Activated T-cell treated with anti-CD3 and anti-CD28 coated beads, Interleukin-2, amount 50 U/mL, for 72 hours (primary cell): Measurements from ENCODE around the gene C2orf92. TPM values are rescaled to one million over a fixed set of nuclear protein-coding genes. Genes with fewer than 3 reads are reported as not detected.
"Not testable (repeated sequence)": the region's sequence is repeated elsewhere in the genome, so short reads cannot be mapped to it uniquely, and the experiment has no call there.

Source experiments
- ATAC-seq, 2 donors: fragments of 150-1000 bp; cut with Tn5 transposase; replicated peaks in 1 of 2; 2 replicates each; pipeline ENCODE4 v1.10.0; 2021; ENCODE audit warnings: moderate library complexity in 2 of 2, mild to moderate bottlenecking in 1 of 2
- DNase-seq, 2 donors: peaks; one replicate each; pipeline ENCODE4 v3.0.0; 2021 to 2022; ENCODE audit warnings: mixed read lengths in 1 of 2
- H3K27ac Mint-ChIP-seq: one replicate; pipeline ENCODE4 v1.8.0; 2022; ENCODE audit warnings: mild to moderate bottlenecking, moderate library complexity, mixed read lengths
- H3K27me3 Mint-ChIP-seq: one replicate; pipeline ENCODE4 v1.8.0; 2022; ENCODE audit warnings: low read depth, mixed read lengths
- H3K36me3 Mint-ChIP-seq, 2 donors: one replicate each; pipeline ENCODE4 v1.8.0; 2022; ENCODE audit warnings: mixed read lengths in 2 of 2, mild to moderate bottlenecking in 1 of 2; ENCODE audit not compliant: insufficient read depth in 2 of 2
- H3K4me1 Mint-ChIP-seq: one replicate; pipeline ENCODE4 v1.8.0; 2022; ENCODE audit warnings: low read depth, mixed read lengths
- H3K4me3 Mint-ChIP-seq, 2 donors: one replicate each; pipeline ENCODE4 v1.8.0; 2022; ENCODE audit warnings: mild to moderate bottlenecking in 2 of 2, mixed read lengths in 2 of 2, moderate library complexity in 2 of 2
- H3K9me3 Mint-ChIP-seq, 2 donors: one replicate each; pipeline ENCODE4 v1.8.0; 2022; ENCODE audit warnings: mixed read lengths in 2 of 2
- total RNA-seq, 2 donors: library from RNA; stranded (reverse); gene quantifications; one replicate each; pipeline ENCODE4 v1.2.3, GENCODE V29; 2022

The C2orf92 gene
- total RNA-seq, 2 donors from 2014 or later, result 15.2 to 18.0 TPM

DNA sequence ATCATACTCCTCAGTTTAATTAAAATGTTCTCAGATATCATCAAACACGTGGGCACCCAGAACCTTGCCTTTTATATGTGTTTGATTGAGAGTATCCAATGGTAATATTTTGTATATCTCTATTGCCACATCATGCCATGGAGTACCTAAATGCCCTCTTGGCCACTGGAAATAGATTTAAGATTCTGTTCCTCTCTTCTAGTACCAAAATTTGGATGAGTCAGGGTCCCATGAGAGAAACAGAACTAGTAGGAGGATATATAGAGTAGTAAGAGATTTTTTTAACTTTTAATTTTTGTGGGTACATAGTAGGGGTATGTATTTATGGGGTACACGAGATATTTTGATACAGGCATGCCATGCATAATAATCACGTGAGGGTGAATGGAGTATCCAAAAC lies 34.2 kb downstream of the C2orf92 start:
- no peak for ATAC-seq
- Mint-ChIP-seq H3K4me3 (no peak overlapping the region), H3K4me1 (peaks cover 10% of the 10 kb centered on the region), H3K27me3 (no peaks in the 10 kb centered on the region), H3K27ac (no peak overlapping the region), H3K36me3 (no peaks in the 10 kb centered on the region), H3K9me3 (no peaks in the 10 kb centered on the region)
- no peak for DNase-seq

DNA sequence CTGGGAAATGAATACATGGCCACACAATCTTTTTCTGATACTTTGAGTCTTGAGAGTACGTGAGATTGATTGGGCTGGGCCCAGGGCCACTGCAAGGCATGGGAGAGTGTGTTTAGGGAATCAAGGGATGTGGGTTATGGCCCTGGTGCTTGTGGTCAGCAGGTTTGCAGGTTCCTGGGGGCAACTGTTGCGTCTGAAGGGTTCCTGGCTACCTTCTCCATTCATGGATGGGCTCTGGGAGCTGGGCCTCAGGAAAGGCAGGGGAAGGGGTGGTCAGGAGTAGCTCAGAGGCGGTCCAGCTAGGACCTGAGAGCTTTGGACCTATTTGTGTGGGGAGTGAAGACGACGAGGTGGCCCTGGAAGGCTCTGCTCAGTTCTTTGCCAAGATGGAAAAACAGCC lies 35.5 kb downstream of the C2orf92 start:
- H3K27me3 Mint-ChIP-seq, result no peaks in the 10 kb centered on the region
- no peak overlapping the region for H3K27ac Mint-ChIP-seq
- no peak for ATAC-seq
- H3K4me1 Mint-ChIP-seq, result peaks cover 11% of the 10 kb centered on the region
- no peak for DNase-seq
- no peak overlapping the region for H3K4me3 Mint-ChIP-seq
- peaks cover 1% of the 10 kb centered on the region in 2 donors for H3K36me3 Mint-ChIP-seq
- H3K9me3 Mint-ChIP-seq, result peaks cover 0 to under 1% of the 10 kb centered on the region in 2 donors

DNA sequence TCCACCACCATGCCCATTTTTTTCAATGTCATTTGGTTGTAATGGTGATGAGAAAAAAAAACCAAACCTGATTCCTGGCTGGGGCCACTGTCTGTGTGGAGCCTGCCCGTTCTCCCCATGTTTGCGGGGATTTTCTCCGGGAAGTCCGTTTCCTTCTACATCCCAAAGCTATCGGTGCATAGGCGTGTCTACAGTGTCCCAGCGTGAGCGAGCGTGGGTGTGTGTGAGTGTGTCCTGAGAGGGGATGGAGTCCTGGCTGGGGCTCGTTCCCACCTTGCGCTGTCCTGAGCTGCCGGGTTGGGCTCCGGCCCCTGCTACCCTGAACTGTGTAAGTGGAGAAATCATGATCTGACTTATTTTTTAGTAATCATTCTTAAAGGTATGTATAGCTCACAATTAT lies 36.6 kb downstream of the C2orf92 start:
- Mint-ChIP-seq H3K27ac (no peak overlapping the region), H3K9me3 (peaks cover 0 to 1% of the 10 kb centered on the region in 2 donors), H3K4me3 (no peak overlapping the region), H3K36me3 (peaks cover 2% of the 10 kb centered on the region in 2 donors), H3K27me3 (no peaks in the 10 kb centered on the region), H3K4me1 (peaks cover 16% of the 10 kb centered on the region)
- ATAC-seq (no peak), DNase-seq (no peak)

DNA sequence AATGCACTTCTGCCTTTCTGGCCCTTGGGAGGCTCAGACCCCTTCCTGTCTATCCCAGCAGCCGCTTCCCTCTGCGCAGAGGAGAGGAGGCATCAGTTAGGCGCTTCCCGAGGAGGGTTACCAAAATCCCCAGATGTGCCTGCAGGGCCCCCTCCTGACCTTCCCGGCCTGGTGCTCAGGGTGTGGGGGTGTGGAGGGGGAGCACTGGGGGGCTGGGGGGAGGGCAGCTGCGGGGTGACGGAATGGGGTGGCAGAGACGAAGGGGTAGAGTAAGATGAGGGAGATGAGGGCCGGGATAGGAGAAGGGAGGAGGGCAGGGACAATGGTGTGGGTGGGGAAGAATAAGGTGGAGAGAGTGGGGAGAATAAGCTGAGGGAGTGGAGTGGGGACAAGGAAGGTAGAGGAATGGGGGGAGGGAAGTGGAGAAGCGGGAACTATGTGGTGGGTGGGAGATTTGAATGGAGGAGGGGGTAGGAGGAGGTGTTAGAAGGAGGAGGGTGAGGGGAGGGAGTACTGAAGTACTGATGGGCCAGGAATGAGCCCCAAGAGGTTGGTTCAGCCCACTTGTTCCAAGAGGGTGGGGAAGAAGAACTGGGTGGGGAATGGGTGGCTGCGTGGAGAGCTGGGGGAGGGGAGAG lies 37.3 kb downstream of the C2orf92 start:
- ATAC-seq, result no peak
- Mint-ChIP-seq H3K27ac (no peak overlapping the region), H3K9me3 (peaks cover 0 to 1% of the 10 kb centered on the region in 2 donors), H3K27me3 (no peaks in the 10 kb centered on the region), H3K4me3 (no peak overlapping the region), H3K4me1 (peaks cover 24% of the 10 kb centered on the region), H3K36me3 (peaks cover 2% of the 10 kb centered on the region in 2 donors)
- DNase-seq, result no peak

- DNase-seq, result no peak
- Mint-ChIP-seq H3K4me3 (no peak overlapping the region), H3K27ac (no peak overlapping the region), H3K4me1 (peaks cover 30% of the 10 kb centered on the region), H3K9me3 (peaks cover 0 to 1% of the 10 kb centered on the region in 2 donors), H3K27me3 (no peaks in the 10 kb centered on the region), H3K36me3 (peaks cover 2% of the 10 kb centered on the region in 2 donors)
- no peak for ATAC-seq
Observed at GRCh38 chr2:97707362-97708047, 38.0 kb downstream of the C2orf92 start.

DNA sequence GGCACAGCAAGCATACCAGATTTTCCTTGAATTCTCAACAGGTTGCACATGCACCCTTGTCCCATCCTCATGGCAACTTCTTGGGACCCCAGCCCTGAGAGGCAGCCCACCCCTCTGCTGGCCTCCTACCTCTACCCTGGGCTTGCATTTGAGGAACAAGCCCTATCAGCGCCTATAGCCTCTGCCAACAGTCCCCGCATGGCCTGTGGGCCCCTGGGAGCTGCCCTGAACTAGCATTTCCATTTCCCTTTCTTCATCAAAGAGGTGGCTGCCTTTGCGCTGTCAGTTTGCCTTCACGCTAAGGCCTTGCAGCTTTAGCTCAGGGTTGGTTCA lies 38.5 kb downstream of the C2orf92 start:
- DNase-seq (no peak), ATAC-seq (no peak)
- peaks cover 34% of the 10 kb centered on the region for H3K4me1 Mint-ChIP-seq
- H3K27me3 Mint-ChIP-seq, result no peaks in the 10 kb centered on the region
- peaks cover 0 to 1% of the 10 kb centered on the region in 2 donors for H3K9me3 Mint-ChIP-seq
- H3K36me3 Mint-ChIP-seq, result peaks cover 2% of the 10 kb centered on the region in 2 donors
- no peak overlapping the region for H3K27ac Mint-ChIP-seq
- no peak overlapping the region for H3K4me3 Mint-ChIP-seq

- DNase-seq, result no peak
Observed at GRCh38 chr2:97708608-97709007, 39.1 kb downstream of the C2orf92 start.

DNA sequence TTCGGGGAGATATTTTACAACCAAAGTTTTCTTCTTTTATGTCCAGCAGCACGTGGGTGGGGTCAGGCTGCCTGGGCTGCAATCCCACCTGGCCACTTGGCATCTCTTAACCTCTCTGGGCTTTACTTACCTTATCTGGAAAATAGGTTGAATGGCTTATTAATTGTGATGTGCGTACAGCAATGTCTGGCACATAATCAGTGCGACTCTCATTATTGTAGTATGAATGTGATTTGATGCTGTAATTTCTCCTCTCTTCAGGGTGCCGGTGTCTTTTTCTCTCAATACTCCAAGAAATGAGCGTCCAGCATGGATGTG lies 41.8 kb downstream of the C2orf92 start:
- DNase-seq (no peak), ATAC-seq (no peak)
- peaks cover 0 to 1% of the 10 kb centered on the region in 2 donors for H3K9me3 Mint-ChIP-seq
- no peaks in the 10 kb centered on the region for H3K27me3 Mint-ChIP-seq
- peaks cover 6 to 10% of the 10 kb centered on the region in 2 donors for H3K36me3 Mint-ChIP-seq
- H3K4me3 Mint-ChIP-seq, result peak overlapping the region; percentile 70 to 96
- H3K27ac Mint-ChIP-seq, result peak overlapping the region; percentile 52
- H3K4me1 Mint-ChIP-seq, result peaks cover 65% of the 10 kb centered on the region

More at GRCh38 chr2:97708608-97709007, 39.1 kb downstream of the C2orf92 start:
- Mint-ChIP-seq H3K4me1 (peaks cover 39% of the 10 kb centered on the region), H3K27ac (no peak overlapping the region), H3K4me3 (no peak overlapping the region), H3K27me3 (no peaks in the 10 kb centered on the region), H3K36me3 (peaks cover 2 to 4% of the 10 kb centered on the region in 2 donors), H3K9me3 (peaks cover 0 to 1% of the 10 kb centered on the region in 2 donors)
- no peak for ATAC-seq

GRCh38 chr2:97712175-97712574 lies 42.7 kb downstream of the C2orf92 start:
- peaks cover 74% of the 10 kb centered on the region for H3K4me1 Mint-ChIP-seq

GRCh38 chr2:97712693-97713295 lies 43.3 kb downstream of the C2orf92 start:
- Mint-ChIP-seq H3K4me3 (peak overlapping the region; percentile 93 to 96), H3K4me1 (peaks cover 80% of the 10 kb centered on the region), H3K27me3 (no peaks in the 10 kb centered on the region), H3K9me3 (peaks cover 0 to 1% of the 10 kb centered on the region in 2 donors), H3K27ac (peak overlapping the region; percentile 97), H3K36me3 (peaks cover 6 to 10% of the 10 kb centered on the region in 2 donors)
- ATAC-seq, result peak; percentile 45 to 54
- peak; percentile 53 for DNase-seq

More at GRCh38 chr2:97712175-97712574, 42.7 kb downstream of the C2orf92 start:
- not testable (repeated sequence) for H3K27me3 Mint-ChIP-seq, ATAC-seq, H3K9me3 Mint-ChIP-seq, DNase-seq, H3K36me3 Mint-ChIP-seq
- peak overlapping the region; percentile 93 to 96 for H3K4me3 Mint-ChIP-seq
- H3K27ac Mint-ChIP-seq, result peak overlapping the region; percentile 97

DNA sequence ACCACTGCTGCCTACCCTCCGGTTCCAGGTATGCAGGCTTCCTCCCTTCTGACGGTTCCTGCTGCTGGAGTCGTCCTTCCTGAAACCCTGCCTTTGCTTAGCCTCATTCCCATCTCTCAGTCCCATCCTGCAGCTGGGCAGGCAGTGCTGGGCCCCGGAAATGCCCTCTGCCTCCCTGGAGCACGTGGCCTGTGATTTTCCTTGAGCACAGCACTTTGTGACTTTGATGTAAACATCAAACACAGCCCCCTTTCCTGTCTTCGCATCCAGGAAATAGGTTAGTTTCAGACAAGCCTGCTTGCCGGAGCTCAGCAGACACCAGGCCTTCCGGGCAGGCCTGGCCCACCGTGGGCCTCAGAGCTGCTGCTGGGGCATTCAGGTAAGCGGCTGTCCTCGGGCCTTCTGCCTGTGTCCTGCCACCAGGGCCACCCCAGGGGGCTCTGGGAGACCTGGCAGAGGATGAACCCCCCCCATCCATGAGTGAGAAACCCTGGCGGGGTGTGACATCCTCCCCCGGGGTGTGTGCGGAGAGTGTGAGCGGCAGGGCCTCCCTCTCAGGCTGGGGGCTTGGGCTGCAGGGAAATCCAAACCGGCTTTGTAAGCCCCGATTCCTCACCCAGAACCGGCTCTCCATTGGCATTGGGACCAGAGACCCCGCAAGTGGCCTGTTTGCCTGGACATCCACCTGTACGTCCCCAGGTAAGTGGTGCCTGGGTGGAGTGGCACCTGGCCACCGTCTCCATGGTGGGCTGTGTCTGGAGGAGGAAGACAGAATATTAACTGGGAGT lies 44.0 kb downstream of the C2orf92 start, which contains the start of gene ZAP70:
Gene ZAP70, plus strand, starts transcription at position 281 of the 788 bp plus-strand sequence. CDS start 10,461 bp downstream, outside the sequence.
- H3K4me1 Mint-ChIP-seq, result peaks cover 87% of the 10 kb centered on the region
- ATAC-seq (peak; percentile 67 to 70), DNase-seq (peak; percentile 67 to 71)
- peak within 1 kb of the TSS; percentile 93 to 96 for H3K4me3 Mint-ChIP-seq
- H3K27ac Mint-ChIP-seq, result peak within 1 kb of the TSS; percentile 97
- H3K27me3 Mint-ChIP-seq, result no peaks in the 10 kb centered on the region
- H3K36me3 Mint-ChIP-seq, result peaks cover 6 to 10% of the 10 kb centered on the region in 2 donors
- peaks cover 0 to 1% of the 10 kb centered on the region in 2 donors for H3K9me3 Mint-ChIP-seq

- no peaks in the 10 kb centered on the region for H3K27me3 Mint-ChIP-seq
- H3K27ac Mint-ChIP-seq, result peak overlapping the region; percentile 97
- DNase-seq (peak; percentile 38 to 43), ATAC-seq (peak; percentile 26 to 27)
- H3K4me1 Mint-ChIP-seq, result peaks cover 95% of the 10 kb centered on the region
- peaks cover 0 to 1% of the 10 kb centered on the region in 2 donors for H3K9me3 Mint-ChIP-seq
- peaks cover 7 to 15% of the 10 kb centered on the region in 2 donors for H3K36me3 Mint-ChIP-seq
- peak overlapping the region; percentile 93 to 96 for H3K4me3 Mint-ChIP-seq
Observed at GRCh38 chr2:97714084-97714949, 44.8 kb downstream of the C2orf92 start.
